NT2/D1 (cell line): ENCODE results near the gene SMG5.

Experiments used
- DNase-seq: peaks from one replicate; pipeline ENCODE4 v3.0.0-alpha.2; 2011; ENCODE audit warnings: low read depth, low spot score
- H3K27me3 ChIP-seq: 2 replicates; pipeline ENCODE4 v1.6.0; 2011; ENCODE audit warnings: mild to moderate bottlenecking; ENCODE audit not compliant: insufficient read length, insufficient read depth
- H3K36me3 ChIP-seq: 2 replicates; pipeline ENCODE4 v1.6.1; 2011; ENCODE audit warnings: mild to moderate bottlenecking, low read length, mixed read lengths; ENCODE audit not compliant: insufficient read depth, insufficient read length
- H3K4me1 ChIP-seq: 2 replicates; pipeline ENCODE4 v1.5.1; 2011; ENCODE audit not compliant: insufficient read depth, insufficient read length
- H3K4me3 ChIP-seq: 2 replicates; pipeline ENCODE4 v1.5.1; 2011; ENCODE audit warnings: low read depth; ENCODE audit not compliant: insufficient read length
- H3K9ac ChIP-seq: 2 replicates; pipeline ENCODE4 v1.6.0; 2011; ENCODE audit warnings: low read depth; ENCODE audit not compliant: insufficient read length
- H3K9me3 ChIP-seq: 2 replicates; pipeline ENCODE4 v1.5.1; 2011; ENCODE audit warnings: mild to moderate bottlenecking, low read length; ENCODE audit not compliant: insufficient read depth
- SUZ12 ChIP-seq: IDR thresholded peaks from 2 replicates; pipeline ENCODE4 v1.6.1; 2011; ENCODE audit not compliant: insufficient read length, insufficient read depth; ENCODE audit errors: extremely low read depth
- YY1 ChIP-seq: IDR thresholded peaks from 2 replicates; pipeline ENCODE4 v1.6.1; 2011; ENCODE audit not compliant: insufficient read length, insufficient read depth
- ZNF274 ChIP-seq: IDR thresholded peaks from 2 replicates; pipeline ENCODE4 v1.6.1; 2011; ENCODE audit warnings: mild to moderate bottlenecking, low read depth, low read length

Gene SMG5

DNA sequence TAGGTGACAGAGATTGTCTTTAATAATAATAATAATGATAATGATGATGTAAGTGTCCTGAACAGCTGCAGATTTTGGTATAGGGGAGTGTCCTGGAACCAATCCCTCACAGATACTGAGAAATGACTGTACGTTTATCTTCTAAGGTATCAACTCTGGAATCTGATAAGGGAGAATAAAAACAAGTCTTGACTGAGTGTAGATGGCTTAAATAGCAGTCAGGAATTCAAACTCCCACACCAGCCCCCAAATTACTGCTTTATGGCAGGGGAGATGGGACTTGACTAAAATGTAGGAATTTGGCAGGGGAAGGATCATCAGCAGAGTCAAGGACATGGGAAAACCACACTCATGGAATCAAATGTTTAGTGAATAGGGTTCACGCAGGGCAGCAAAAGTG lies 22.6 kb upstream of the SMG5 start:
- H3K9ac ChIP-seq = no peak overlapping the region
- DNase-seq = no peak
- H3K4me1 ChIP-seq = no peaks in the 10 kb centered on the region
- TF ChIP-seq YY1 (no peak), ZNF274 (no peak), SUZ12 (no peak)
- H3K27me3 ChIP-seq = no peaks in the 10 kb centered on the region
- H3K36me3 ChIP-seq = peaks cover 67% of the 10 kb centered on the region
- no peaks in the 10 kb centered on the region for H3K9me3 ChIP-seq
- H3K4me3 ChIP-seq = no peak overlapping the region

DNA sequence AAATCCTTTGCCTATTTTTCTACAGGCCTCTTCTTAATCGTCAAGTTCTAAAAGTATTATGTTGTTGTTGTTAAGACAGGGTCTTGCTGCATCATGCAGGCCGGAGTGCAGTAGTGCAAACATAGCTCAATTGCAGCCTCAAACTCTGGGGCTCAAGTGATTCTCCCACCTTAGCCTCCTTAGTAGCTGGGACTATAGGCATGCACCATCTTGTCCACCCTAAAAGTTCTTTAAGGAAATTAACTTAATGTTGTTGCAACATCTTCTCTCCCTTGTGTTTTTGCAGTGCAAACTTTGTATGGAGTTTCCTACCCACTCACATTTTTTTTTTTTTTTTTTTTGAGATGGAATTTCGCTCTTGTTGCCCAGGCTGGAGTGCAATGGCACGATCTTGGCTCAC lies 20.6 kb upstream of the SMG5 start:
- Histone ChIP-seq H3K4me3 (no peak overlapping the region), H3K27me3 (no peaks in the 10 kb centered on the region), H3K9me3 (no peaks in the 10 kb centered on the region), H3K9ac (no peak overlapping the region), H3K4me1 (no peaks in the 10 kb centered on the region), H3K36me3 (peaks cover 47% of the 10 kb centered on the region)
- TF ChIP-seq SUZ12 (no peak), YY1 (no peak), ZNF274 (no peak)
- DNase-seq = no peak

DNA sequence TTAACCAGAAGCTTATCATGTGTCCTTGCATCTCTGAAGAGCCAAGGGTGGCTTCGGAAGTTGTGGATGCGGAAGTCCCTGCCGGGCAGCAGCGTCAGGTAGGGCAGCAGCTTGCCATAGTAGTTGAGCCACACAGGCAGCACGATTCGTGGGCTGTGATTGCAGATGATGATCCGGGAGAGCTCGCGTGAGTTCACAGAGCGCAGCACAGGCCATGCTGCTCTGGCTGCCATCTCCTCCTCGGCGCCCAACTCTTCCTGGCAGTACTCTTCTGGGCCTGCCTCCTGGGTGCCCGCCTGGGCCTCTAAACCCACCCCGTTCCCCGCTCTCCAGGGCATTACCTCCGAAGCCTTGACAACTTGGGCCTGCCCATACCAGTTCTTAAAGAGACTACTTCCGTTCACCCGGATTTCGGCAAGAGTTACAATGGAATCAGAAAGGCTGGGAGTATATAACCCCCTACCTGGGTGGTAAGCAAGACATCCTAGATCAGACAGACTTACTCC lies 16.3 kb upstream of the SMG5 start, which contains the start of gene VHLL:
TSS of gene VHLL (minus strand) at position 456 of the 506 bp plus-strand sequence. CDS start at position 338, 118 bp downstream.
- Histone ChIP-seq H3K4me3 (no peak within 1 kb of the TSS), H3K9ac (no peak within 1 kb of the TSS), H3K9me3 (no peaks in the 10 kb centered on the region), H3K27me3 (no peaks in the 10 kb centered on the region), H3K36me3 (peaks cover 16% of the 10 kb centered on the region), H3K4me1 (no peaks in the 10 kb centered on the region)
- no peak for DNase-seq
- TF ChIP-seq SUZ12 (no peak), ZNF274 (no peak), YY1 (no peak)

DNA sequence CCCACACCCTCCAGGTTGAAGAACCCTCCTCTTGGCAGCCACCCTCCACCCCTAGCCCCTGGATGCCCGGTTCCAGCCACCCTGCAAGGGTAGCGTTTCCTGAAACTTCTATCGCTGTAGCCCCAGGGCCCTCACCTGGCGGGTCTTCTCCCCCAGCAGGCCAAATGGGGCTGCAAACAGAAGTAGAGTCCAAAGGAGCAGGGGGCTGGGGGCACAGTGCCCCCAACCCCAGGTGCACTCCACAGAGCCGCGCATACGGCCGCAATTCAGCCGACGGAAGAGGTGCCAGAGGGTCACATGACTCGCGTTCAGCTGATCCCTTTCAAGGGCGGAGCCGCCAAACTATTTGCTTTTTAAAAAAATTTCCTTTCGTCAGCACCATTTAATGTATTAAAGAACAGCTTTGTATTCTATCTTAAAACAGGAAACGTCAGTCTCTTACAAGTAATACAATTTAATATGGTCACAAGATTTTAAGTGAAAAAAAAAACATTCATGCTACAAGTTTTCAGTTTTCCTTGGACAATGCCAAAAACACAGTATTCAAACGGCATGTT lies 12.8 kb upstream of the SMG5 start, which contains the start of gene GLMP:
TSS of gene GLMP (minus strand) at position 289 of the 557 bp plus-strand sequence. CDS start at position 255, 34 bp downstream.
- Histone ChIP-seq H3K27me3 (no peaks in the 10 kb centered on the region), H3K9ac (peak within 1 kb of the TSS; percentile 85), H3K36me3 (peaks cover 30% of the 10 kb centered on the region), H3K4me3 (peak within 1 kb of the TSS; percentile 82), H3K9me3 (no peaks in the 10 kb centered on the region), H3K4me1 (peaks cover 9% of the 10 kb centered on the region)
- peak; percentile 44 for DNase-seq
- TF ChIP-seq YY1 = no peak
- TF ChIP-seq SUZ12 = no peak
- no peak for TF ChIP-seq ZNF274

DNA sequence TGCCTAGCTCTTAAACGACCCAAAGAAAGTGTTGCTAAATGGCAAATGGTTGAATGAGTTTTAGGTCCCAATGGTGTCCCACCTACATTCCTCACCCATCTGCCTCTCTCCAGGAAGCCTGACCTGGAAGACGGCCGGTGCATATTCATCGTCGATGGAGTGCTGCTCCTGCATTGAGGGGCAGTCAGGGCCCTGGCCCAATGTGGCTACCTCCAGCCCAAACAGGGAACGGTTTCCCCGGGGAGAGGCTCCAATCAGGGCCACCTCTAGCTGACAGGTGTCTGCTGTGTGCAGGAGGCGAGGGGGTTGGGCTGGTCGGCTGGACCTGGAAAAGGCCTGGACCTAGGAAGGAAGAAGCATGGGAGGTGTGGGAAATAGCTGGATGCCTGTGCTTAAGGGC lies 11.3 kb upstream of the SMG5 start:
- peaks cover 41% of the 10 kb centered on the region for H3K36me3 ChIP-seq
- peaks cover 9% of the 10 kb centered on the region for H3K4me1 ChIP-seq
- no peak overlapping the region for H3K9ac ChIP-seq
- H3K9me3 ChIP-seq = no peaks in the 10 kb centered on the region
- no peaks in the 10 kb centered on the region for H3K27me3 ChIP-seq
- DNase-seq = no peak
- TF ChIP-seq YY1 (no peak), ZNF274 (no peak), SUZ12 (no peak)
- no peak overlapping the region for H3K4me3 ChIP-seq

DNA sequence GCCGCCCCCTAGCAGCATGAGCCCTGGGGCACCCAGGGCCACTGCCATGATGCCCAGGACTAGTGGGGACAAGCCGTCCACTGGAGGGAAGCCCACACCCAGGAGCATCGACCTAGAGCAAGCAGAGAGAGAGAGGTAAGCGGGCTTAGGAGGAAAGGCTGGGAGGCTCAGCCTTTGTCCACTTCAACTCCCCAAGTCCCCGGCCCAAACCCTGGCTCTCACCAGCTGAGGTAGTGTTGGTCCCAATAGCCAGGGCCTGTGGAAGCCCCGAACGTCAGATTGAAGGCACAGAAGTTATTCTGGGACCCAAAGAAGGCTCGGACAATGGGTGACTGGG lies 10.4 kb upstream of the SMG5 start:
- H3K27me3 ChIP-seq = no peaks in the 10 kb centered on the region
- peaks cover 50% of the 10 kb centered on the region for H3K36me3 ChIP-seq
- no peak for DNase-seq
- H3K9me3 ChIP-seq = no peaks in the 10 kb centered on the region
- TF ChIP-seq SUZ12 = no peak
- no peak for TF ChIP-seq YY1
- no peak for TF ChIP-seq ZNF274
- no peak overlapping the region for H3K4me3 ChIP-seq
- no peak overlapping the region for H3K9ac ChIP-seq
- H3K4me1 ChIP-seq = peaks cover 9% of the 10 kb centered on the region

DNA sequence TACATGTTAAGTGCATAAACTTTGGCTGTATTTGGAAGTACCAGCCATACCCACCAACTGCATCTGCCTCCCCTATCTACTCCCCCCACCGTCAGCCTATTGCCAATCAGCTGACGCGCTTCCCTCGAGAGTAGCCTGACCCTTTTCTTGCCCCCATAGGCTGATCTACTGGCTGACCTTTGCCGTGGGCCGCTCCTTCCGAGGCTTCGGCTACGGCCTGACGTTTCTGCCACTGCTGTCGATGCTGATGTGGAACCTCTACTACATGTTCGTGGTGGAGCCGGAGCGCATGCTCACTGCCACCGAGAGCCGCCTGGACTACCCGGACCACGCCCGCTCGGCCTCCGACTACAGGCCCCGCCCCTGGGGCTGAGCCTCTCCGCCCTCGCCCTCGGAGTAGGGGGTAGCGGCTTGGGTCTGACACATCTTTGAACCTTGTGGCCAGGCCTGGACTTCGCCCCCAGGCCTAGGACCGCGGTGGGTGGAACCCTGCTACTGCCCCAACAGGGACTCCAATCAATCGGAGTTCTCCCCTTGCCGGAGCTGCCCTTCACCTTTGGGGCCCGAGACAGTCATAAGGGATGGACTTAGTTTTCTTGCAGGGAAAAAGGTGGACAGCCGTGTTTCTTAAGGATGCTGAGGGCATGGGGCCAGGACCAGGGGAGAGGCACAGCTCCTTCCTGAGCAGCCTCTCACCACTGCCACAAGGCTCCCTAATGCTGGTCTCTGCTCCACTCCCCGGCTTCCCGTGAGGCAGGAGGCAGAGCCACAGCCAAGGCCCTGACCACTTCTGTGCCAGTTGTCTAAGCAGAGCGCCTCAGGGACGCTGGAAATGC lies 8.8 kb upstream of the SMG5 start:
- DNase-seq = peak; percentile 63
- H3K9ac ChIP-seq = peak overlapping the region; percentile 58

More for the DNA sequence above, 8.8 kb upstream of the SMG5 start:
- peaks cover 61% of the 10 kb centered on the region for H3K36me3 ChIP-seq
- H3K4me1 ChIP-seq = peaks cover 9% of the 10 kb centered on the region
- no peaks in the 10 kb centered on the region for H3K27me3 ChIP-seq
- H3K9me3 ChIP-seq = no peaks in the 10 kb centered on the region
- peak overlapping the region; percentile 2 for H3K4me3 ChIP-seq
- no peak for TF ChIP-seq SUZ12
- TF ChIP-seq YY1 = no peak
- TF ChIP-seq ZNF274 = no peak
